Activated CD8-positive, alpha-beta memory T cell treated with anti-CD3 and anti-CD28 coated beads, Interleukin-2, amount 50 U/mL, for 24 hours (primary cell): ENCODE results near the gene RTN4RL2.

Source experiments
- DNase-seq: peaks from one replicate; pipeline ENCODE4 v3.0.0-alpha.2; 2020; ENCODE audit errors: extremely low read depth

The RTN4RL2 gene

GRCh38 chr11:57481315-57481714 is 21.0 kb downstream of the RTN4RL2 start:
- DNase-seq: no peak

- DNase-seq: no peak
Observed at GRCh38 chr11:57481915-57482781, 21.8 kb downstream of the RTN4RL2 start.

GRCh38 chr11:57482782-57483561 is 22.6 kb downstream of the RTN4RL2 start:
- peak; percentile 28 for DNase-seq

- no peak for DNase-seq
Observed at GRCh38 chr11:57483562-57483918, 23.2 kb downstream of the RTN4RL2 start.

GRCh38 chr11:57484141-57484710 is 23.9 kb downstream of the RTN4RL2 start:
- DNase-seq: no peak

GRCh38 chr11:57485217-57485990 is 25.1 kb downstream of the RTN4RL2 start:
- no peak for DNase-seq

GRCh38 chr11:57487021-57487778 is 26.9 kb downstream of the RTN4RL2 start:
- DNase-seq: no peak

- DNase-seq: no peak
Observed at GRCh38 chr11:57487920-57488659, 27.8 kb downstream of the RTN4RL2 start.

- DNase-seq: no peak
Observed at GRCh38 chr11:57490456-57491248, 30.3 kb downstream of the RTN4RL2 start.

- no peak for DNase-seq
Observed at GRCh38 chr11:57491371-57492061, 31.2 kb downstream of the RTN4RL2 start.

GRCh38 chr11:57493507-57494503 is 33.5 kb downstream of the RTN4RL2 start:
- peak; percentile 56 for DNase-seq

GRCh38 chr11:57496109-57496820 is 35.9 kb downstream of the RTN4RL2 start:
- no peak for DNase-seq

GRCh38 chr11:57497303-57498247 is 37.2 kb downstream of the RTN4RL2 start:
- no peak for DNase-seq

GRCh38 chr11:57498540-57498939 is 38.2 kb downstream of the RTN4RL2 start:
- DNase-seq: no peak

GRCh38 chr11:57499413-57499982 is 39.2 kb downstream of the RTN4RL2 start:
- DNase-seq: no peak
